Coronary artery (tissue), 2 donors: ENCODE data around the gene SLC38A11.
"Not testable (repeated sequence)": the region's sequence is repeated elsewhere in the genome, so short reads cannot be mapped to it uniquely, and the experiment has no call there.

Experiments
- DNase-seq: peaks from one replicate; pipeline ENCODE4 v3.0.0-alpha.2; 2017; ENCODE audit warnings: low spot score
- H3K27ac ChIP-seq, 2 donors: fragments of 200-600 bp; sonication (generic); one replicate each; pipeline ENCODE4 v1.5.1; 2016 to 2019
- H3K4me3 ChIP-seq: fragments of 200-600 bp; sonication (generic); 2 replicates; pipeline ENCODE4 v1.5.1; 2016; ENCODE audit warnings: mild to moderate bottlenecking, moderate library complexity
- CTCF ChIP-seq: fragments of 200-600 bp; sonication (generic); IDR thresholded peaks from one replicate; pipeline ENCODE4 v1.5.1; 2019; ENCODE audit warnings: antibody characterized with exemption

Gene SLC38A11

GRCh38 chr2:164954954-164955701 is at the start of gene SLC38A11:
Gene SLC38A11, minus strand, starts transcription at chr2:164955525. Its CDS starts 278 bp downstream, at chr2:164955247.
- H3K27ac ChIP-seq: no peak within 1 kb of the TSS

GRCh38 chr2:165003443-165004130 is 48.3 kb upstream of the SLC38A11 start:
- no peak overlapping the region for H3K4me3 ChIP-seq
- DNase-seq: no peak
- no peak for TF ChIP-seq CTCF
- H3K27ac ChIP-seq: no peak overlapping the region

More at GRCh38 chr2:164954954-164955701, at the start of gene SLC38A11:
- DNase-seq: no peak
- no peak for TF ChIP-seq CTCF
- peak within 1 kb of the TSS; percentile 66 for H3K4me3 ChIP-seq

GRCh38 chr2:165002638-165003037 is 47.3 kb upstream of the SLC38A11 start:
- no peak for TF ChIP-seq CTCF
- DNase-seq: no peak
- Histone ChIP-seq H3K27ac (no peak overlapping the region), H3K4me3 (no peak overlapping the region)

- DNase-seq, H3K27ac ChIP-seq: not testable (repeated sequence)
Measured at GRCh38 chr2:164994664-164995299, 39.5 kb upstream of the SLC38A11 start.

GRCh38 chr2:164993287-164994016 is 38.1 kb upstream of the SLC38A11 start:
- no peak for TF ChIP-seq CTCF
- Histone ChIP-seq H3K27ac (no peak overlapping the region), H3K4me3 (no peak overlapping the region)
- no peak for DNase-seq

More at GRCh38 chr2:164994664-164995299, 39.5 kb upstream of the SLC38A11 start:
- H3K4me3 ChIP-seq: not testable (repeated sequence)

- no peak for DNase-seq
- Histone ChIP-seq H3K4me3 (no peak overlapping the region), H3K27ac (peak overlapping the region in 1 of 2 donors; percentile 61)
- TF ChIP-seq CTCF: peak; percentile 31
Measured at GRCh38 chr2:164992818-164993217, 37.5 kb upstream of the SLC38A11 start.

GRCh38 chr2:164992093-164992454 is 36.7 kb upstream of the SLC38A11 start:
- peak overlapping the region; percentile 60 to 80 for H3K27ac ChIP-seq
- not testable (repeated sequence) for DNase-seq, H3K4me3 ChIP-seq

GRCh38 chr2:164991361-164992092 is 36.2 kb upstream of the SLC38A11 start:
- DNase-seq, H3K4me3 ChIP-seq: not testable (repeated sequence)
- peak overlapping the region; percentile 60 to 80 for H3K27ac ChIP-seq

- not testable (repeated sequence) for DNase-seq, H3K4me3 ChIP-seq
- H3K27ac ChIP-seq: peak overlapping the region; percentile 29 to 65
Measured at GRCh38 chr2:164990953-164991352, 35.6 kb upstream of the SLC38A11 start.

GRCh38 chr2:164988805-164989204 is 33.5 kb upstream of the SLC38A11 start:
- H3K4me3 ChIP-seq, DNase-seq: not testable (repeated sequence)
- peak overlapping the region in 1 of 2 donors; percentile 37 for H3K27ac ChIP-seq

GRCh38 chr2:164986027-164986426 is 30.7 kb upstream of the SLC38A11 start:
- DNase-seq, H3K4me3 ChIP-seq, H3K27ac ChIP-seq: not testable (repeated sequence)
